Measurements from ENCODE around the gene CDHR2. TPM values are rescaled to one million over a fixed set of nuclear protein-coding genes. Genes with fewer than 3 reads are reported as not detected.
A peak's percentile ranks its signal among the peaks of the same experiment; 100 is the strongest.

CDHR2 gene
- total RNA-seq, 1 experiment from 2014 or later, result 0.63 TPM

- no peak for TF ChIP-seq MAX (CRISPR knock-in tag; IDR thresholded peaks at IDR 0.05)
- no peak for TF ChIP-seq KAT7 (CRISPR knock-in tag; IDR thresholded peaks at IDR 0.05; ENCODE audit: borderline replicate concordance)
- no peak for TF ChIP-seq ZMAT4 (CRISPR knock-in tag; IDR thresholded peaks at IDR 0.05)
- no peak for TF ChIP-seq E2F4 (CRISPR knock-in tag; IDR thresholded peaks at IDR 0.05; ENCODE audit: borderline replicate concordance, low read depth)
- TF ChIP-seq FOXK1 (CRISPR knock-in tag; IDR thresholded peaks at IDR 0.05), result peak; percentile 57; the same call in 1 of the 2 replicates
- TF ChIP-seq SOX15 (CRISPR knock-in tag; IDR thresholded peaks at IDR 0.05), result no peak
- TF ChIP-seq HMGA2 (CRISPR knock-in tag; IDR thresholded peaks at IDR 0.05), result no peak
- no peak for TF ChIP-seq IRF1 (CRISPR knock-in tag; IDR thresholded peaks at IDR 0.05)
- TF ChIP-seq TP53 (CRISPR knock-in tag; IDR thresholded peaks at IDR 0.05), result no peak
- no peak for TF ChIP-seq ZSCAN18 (CRISPR knock-in tag; IDR thresholded peaks at IDR 0.05)
- TF ChIP-seq ZNF121 (CRISPR knock-in tag; IDR thresholded peaks at IDR 0.05), result no peak
- no peak for TF ChIP-seq CREB1 (CRISPR knock-in tag; IDR thresholded peaks at IDR 0.05)
These were observed 62.3 kb downstream of the CDHR2 start (continued) for GRCh38 chr5:176611435-176611834.

- Mint-ChIP-seq H3K4me1 (peaks cover 20% of the 10 kb centered on the region), H3K9me3 (no peaks in the 10 kb centered on the region), H3K36me3 (no peaks in the 10 kb centered on the region), H3K27me3 (ENCODE audit: low read depth) (peaks cover 49% of the 10 kb centered on the region), H3K4me3 (no peak overlapping the region), H3K27ac (no peak overlapping the region)
- ATAC-seq (no peak), DNase-seq (ENCODE audit: low spot score) (no peak)
- POLR2A ChIA-PET, result interaction anchor here (0.9 kb wide), 1 partner anchor 69 kb away, joined by 3 read pairs; no protein-coding TSS in a partner anchor
- no peak for TF ChIP-seq ETV6 (CRISPR knock-in tag; IDR thresholded peaks at IDR 0.05)
- no peak for TF ChIP-seq JUN (CRISPR knock-in tag; IDR thresholded peaks at IDR 0.05)
- no peak for TF ChIP-seq TP53 (CRISPR knock-in tag; IDR thresholded peaks at IDR 0.05)
- no peak for TF ChIP-seq EMX1 (CRISPR knock-in tag; IDR thresholded peaks at IDR 0.05)
- TF ChIP-seq ATF6 (CRISPR knock-in tag; IDR thresholded peaks at IDR 0.05), result no peak
- TF ChIP-seq TEAD4 (CRISPR knock-in tag; IDR thresholded peaks at IDR 0.05), result no peak
- no peak for TF ChIP-seq PRDM15 (CRISPR knock-in tag; IDR thresholded peaks at IDR 0.05)
- TF ChIP-seq IRF1 (CRISPR knock-in tag; IDR thresholded peaks at IDR 0.05), result no peak
- CTCF ChIA-PET, result interaction anchor here (0.7 kb wide), 1 partner anchor 10 kb away, joined by 3 read pairs; no protein-coding TSS in a partner anchor
These were observed 62.9 kb downstream of the CDHR2 start for GRCh38 chr5:176612008-176612407.
